Neural progenitor cell (in vitro differentiated cells): ENCODE measurements around the gene TRIM10.

Experiments
- CTCF ChIP-seq: fragments of 200-600 bp; sonication (generic); IDR thresholded peaks from 2 replicates; pipeline ENCODE4 v1.5.1; 2017; ENCODE audit warnings: antibody characterized with exemption, mild to moderate bottlenecking
- EZH2 ChIP-seq: fragments of 200-600 bp; sonication (generic); IDR thresholded peaks from 2 replicates; pipeline ENCODE4 v1.6.1; 2017; ENCODE audit warnings: antibody characterized with exemption, mild to moderate bottlenecking, moderate library complexity
- EZH2phosphoT487 ChIP-seq: fragments of 200-600 bp; sonication (generic); IDR thresholded peaks from 2 replicates; pipeline ENCODE4 v1.6.1; 2017; ENCODE audit warnings: antibody characterized with exemption

- no peak for TF ChIP-seq CTCF
- no peak for TF ChIP-seq EZH2
- TF ChIP-seq EZH2phosphoT487: no peak
These were observed 17.8 kb upstream of the TRIM10 start for GRCh38 chr6:30178837-30179236.
